NCI-H1092 (cell line): Measurements from ENCODE around the gene TMEM179B.
A peak's percentile ranks its signal among the peaks of the same experiment; 100 is the strongest.
"Not testable (repeated sequence)": the region's sequence is repeated elsewhere in the genome, so short reads cannot be mapped to it uniquely, and the experiment has no call there.

Experiments
- DNase-seq: peaks from one replicate; lab custom pipeline; 2025; lab: John Stamatoyannopoulos, UW

The TMEM179B gene

GRCh38 chr11:62787005-62787759 lies at the start of gene TMEM179B:
TMEM179B (plus strand) TSS chr11:62787402; CDS start chr11:62787432, 30 bp downstream.
- DNase-seq = peak; percentile 99

GRCh38 chr11:62747475-62748160 lies 39.6 kb upstream of the TMEM179B start:
- no peak for DNase-seq

GRCh38 chr11:62749931-62750330 lies 37.3 kb upstream of the TMEM179B start:
- not testable (repeated sequence) for DNase-seq

- DNase-seq = no peak
These were observed 34.9 kb upstream of the TMEM179B start for GRCh38 chr11:62752177-62752785.

- DNase-seq = no peak
These were observed 34.0 kb upstream of the TMEM179B start for GRCh38 chr11:62752994-62753735.

- DNase-seq = peak; percentile 99
These were observed 33.2 kb upstream of the TMEM179B start, which contains the start of gene ZBTB3 for GRCh38 chr11:62753736-62754603. ZBTB3 (minus strand) TSS chr11:62754160; CDS start chr11:62753664, 496 bp downstream.

GRCh38 chr11:62755086-62755615 lies 32.1 kb upstream of the TMEM179B start:
- no peak for DNase-seq

GRCh38 chr11:62757846-62758788 lies 29.1 kb upstream of the TMEM179B start:
- DNase-seq = no peak

GRCh38 chr11:62760867-62761227 lies 26.4 kb upstream of the TMEM179B start:
- not testable (repeated sequence) for DNase-seq

GRCh38 chr11:62770778-62771143 lies 16.4 kb upstream of the TMEM179B start:
- DNase-seq = no peak

GRCh38 chr11:62771144-62772021 lies 15.8 kb upstream of the TMEM179B start, which contains the start of gene TAF6L:
TAF6L (plus strand) TSS chr11:62771396; CDS start chr11:62775784, 4,388 bp downstream.
- peak; percentile 98 for DNase-seq

GRCh38 chr11:62774407-62774806 lies 12.8 kb upstream of the TMEM179B start:
- no peak for DNase-seq

GRCh38 chr11:62775646-62776045 lies 11.6 kb upstream of the TMEM179B start:
- no peak for DNase-seq

GRCh38 chr11:62777389-62777788 lies 9.8 kb upstream of the TMEM179B start:
- no peak for DNase-seq

GRCh38 chr11:62778441-62778840 lies 8.8 kb upstream of the TMEM179B start:
- DNase-seq = no peak

GRCh38 chr11:62782753-62783152 lies 4.4 kb upstream of the TMEM179B start:
- no peak for DNase-seq

GRCh38 chr11:62786318-62787004 lies 741 bp upstream of the TMEM179B start:
- DNase-seq = peak; percentile 82

GRCh38 chr11:62788991-62789390 lies 1.8 kb downstream of the TMEM179B start:
- no peak for DNase-seq
